Smooth muscle cell (in vitro differentiated cells): ENCODE results near the gene LGR4. TPM values are rescaled to one million over a fixed set of nuclear protein-coding genes. Genes with fewer than 3 reads are reported as not detected.
A peak's percentile ranks its signal among the peaks of the same experiment; 100 is the strongest.

Experiments used
- DNase-seq: peaks from one replicate; lab custom pipeline; 2025; ENCODE audit not compliant: unreplicated experiment; lab: John Stamatoyannopoulos, UW
- H2AFZ ChIP-seq: fragments of 200-600 bp; sonication (generic); 2 replicates; pipeline ENCODE4 v1.6.0; 2016; ENCODE audit warnings: antibody characterized with exemption, low read depth, mild to moderate bottlenecking
- H3F3A ChIP-seq: fragments of 200-600 bp; sonication (generic); 2 replicates; pipeline ENCODE4 v1.6.0; 2017; ENCODE audit warnings: antibody characterized with exemption, low read depth
- H3K27ac ChIP-seq: fragments of 200-600 bp; sonication (generic); 2 replicates; pipeline ENCODE4 v1.5.1; 2016; ENCODE audit warnings: low read depth, mild to moderate bottlenecking
- H3K27me3 ChIP-seq: fragments of 200-600 bp; sonication (generic); 2 replicates; pipeline ENCODE4 v1.6.1; 2016; ENCODE audit warnings: low read depth, mild to moderate bottlenecking
- H3K36me3 ChIP-seq: fragments of 200-600 bp; sonication (generic); 2 replicates; pipeline ENCODE4 v1.5.1; 2016; ENCODE audit warnings: low read depth
- H3K4me1 ChIP-seq: fragments of 200-600 bp; sonication (generic); 2 replicates; pipeline ENCODE4 v1.5.1; 2016; ENCODE audit warnings: low read depth
- H3K4me2 ChIP-seq: fragments of 200-600 bp; sonication (generic); 2 replicates; pipeline ENCODE4 v1.6.0; 2016; ENCODE audit warnings: mild to moderate bottlenecking
- H3K4me3 ChIP-seq: fragments of 200-600 bp; sonication (generic); 2 replicates; pipeline ENCODE4 v1.5.1; 2016; ENCODE audit warnings: mild to moderate bottlenecking
- H3K79me2 ChIP-seq: fragments of 200-600 bp; sonication (generic); 2 replicates; pipeline ENCODE4 v1.6.0; 2016; ENCODE audit warnings: low read depth, mild to moderate bottlenecking
- H3K9ac ChIP-seq: fragments of 200-600 bp; sonication (generic); 2 replicates; pipeline ENCODE4 v1.6.0; 2016; ENCODE audit warnings: low read depth
- H3K9me3 ChIP-seq: fragments of 200-600 bp; sonication (generic); replicated peaks from 2 replicates; pipeline ENCODE4 v1.5.1; 2016; ENCODE audit warnings: low read depth
- H4K20me1 ChIP-seq: fragments of 200-600 bp; sonication (generic); 2 replicates; pipeline ENCODE4 v1.6.0; 2016; ENCODE audit warnings: low read depth
- CTCF ChIP-seq: fragments of 200-600 bp; sonication (generic); IDR thresholded peaks from 2 replicates; pipeline ENCODE4 v1.5.1; 2017; ENCODE audit warnings: borderline replicate concordance, mild to moderate bottlenecking, antibody characterized with exemption; ENCODE audit not compliant: insufficient read depth, poor library complexity, severe bottlenecking
- WGBS: methylation state at CpG from one replicate; pipeline ENCODE4 v1.1.7; 2016; ENCODE audit warnings: low lambda C conversion rate; 5-methylcytosine and 5-hydroxymethylcytosine counted together
- polyA plus RNA-seq: library from polyadenylated mRNA; unstranded; fragments of >200 nt; fragmentation: Nextera tagmentation; extraction: Ambion mirVana; gene quantifications from 2 replicates; pipeline ENCODE4 v1.2.1, GENCODE V29; 2016
- total RNA-seq: library from RNA; depleted of rRNA; stranded (reverse); fragments of >200 nt; gene quantifications from 2 replicates; pipeline ENCODE4 v1.2.3, GENCODE V29; 2014

The LGR4 gene
- total and polyA plus RNA-seq, 2 experiments from 2014 or later: 21.4 to 96.5 TPM

DNA sequence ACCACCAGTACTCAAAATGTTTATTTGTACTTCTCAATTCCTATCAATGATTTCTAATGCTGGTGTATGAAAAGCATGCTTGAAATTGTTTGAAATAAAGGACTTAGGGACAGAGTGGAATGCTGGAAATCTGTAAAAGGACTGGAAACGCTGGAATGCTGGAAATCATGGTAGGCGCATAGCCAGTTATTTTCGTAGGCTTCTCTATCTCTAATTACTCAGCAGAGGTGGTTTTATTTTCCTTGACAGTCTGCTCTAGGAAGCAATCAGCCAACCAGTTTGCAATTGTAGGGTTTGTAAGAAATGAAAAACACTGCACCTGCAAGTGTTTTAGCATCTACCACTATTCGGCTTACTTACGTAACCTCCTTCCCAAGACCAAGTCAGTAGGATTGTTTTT, 33.2 kb upstream of the LGR4 start:
- Histone ChIP-seq H4K20me1 (peaks cover 45% of the 10 kb centered on the region), H3K9me3 (no peaks in the 10 kb centered on the region), H3K27ac (peak overlapping the region; percentile 92), H3K79me2 (peaks cover 43% of the 10 kb centered on the region), H3F3A (peaks cover 1% of the 10 kb centered on the region), H3K4me2 (peak overlapping the region; percentile 96), H3K4me1 (peaks cover 15% of the 10 kb centered on the region), H2AFZ (peak overlapping the region; percentile 100), H3K4me3 (peak overlapping the region; percentile 84), H3K36me3 (no peaks in the 10 kb centered on the region), H3K27me3 (no peaks in the 10 kb centered on the region), H3K9ac (peak overlapping the region; percentile 97)
- DNase-seq: no peak
- no peak for TF ChIP-seq CTCF
- WGBS: 17% methylated on average over 5 of the region's 5 CpGs

DNA sequence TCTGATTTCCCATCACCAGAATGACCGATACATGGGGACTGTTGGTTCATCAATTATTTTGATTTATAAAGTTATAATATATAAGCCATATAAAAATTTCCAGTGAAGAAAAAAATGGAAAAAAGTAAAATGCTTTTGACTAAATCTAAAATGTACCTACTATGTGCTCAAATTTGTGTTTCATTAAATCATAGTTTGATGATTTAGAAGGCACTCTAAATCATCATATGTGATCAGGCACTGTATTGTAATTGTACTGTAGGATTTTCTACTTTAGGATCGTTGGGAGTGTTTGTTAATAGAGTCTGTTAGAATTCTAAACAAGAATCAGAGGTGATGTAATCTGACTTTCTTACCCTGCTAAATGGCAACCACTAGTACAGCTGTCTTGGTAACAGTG, 31.6 kb upstream of the LGR4 start:
- Histone ChIP-seq H3F3A (peaks cover 3% of the 10 kb centered on the region), H3K79me2 (peaks cover 43% of the 10 kb centered on the region), H2AFZ (no peak overlapping the region), H3K4me3 (no peak overlapping the region), H3K27ac (no peak overlapping the region), H3K36me3 (no peaks in the 10 kb centered on the region), H4K20me1 (peaks cover 45% of the 10 kb centered on the region), H3K27me3 (no peaks in the 10 kb centered on the region), H3K9me3 (no peaks in the 10 kb centered on the region), H3K9ac (no peak overlapping the region), H3K4me2 (no peak overlapping the region), H3K4me1 (peaks cover 15% of the 10 kb centered on the region)
- TF ChIP-seq CTCF: no peak
- DNase-seq: no peak
- 94% methylated on average over 2 of the region's 2 CpGs for WGBS

DNA sequence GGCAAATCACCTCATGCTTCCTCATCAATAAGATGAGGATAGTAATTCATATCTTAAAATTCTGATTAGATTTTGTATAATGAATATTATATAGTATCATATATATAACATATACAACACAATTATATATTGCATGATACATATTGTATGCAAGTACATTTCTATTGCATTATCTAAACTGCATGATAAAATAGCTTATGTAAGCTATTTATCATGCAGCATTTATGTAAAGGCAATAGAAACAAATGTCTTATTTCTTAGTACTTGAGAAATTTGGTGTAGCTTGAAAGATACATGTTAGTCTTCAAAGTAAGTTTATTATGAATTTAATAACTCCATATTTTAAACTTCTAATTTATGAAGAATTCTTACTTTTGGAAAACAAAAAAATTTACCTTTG, 28.5 kb upstream of the LGR4 start:
- Histone ChIP-seq H3K27ac (no peak overlapping the region), H3K4me3 (no peak overlapping the region), H3K9ac (no peak overlapping the region), H4K20me1 (peaks cover 63% of the 10 kb centered on the region), H2AFZ (no peak overlapping the region), H3K4me2 (no peak overlapping the region), H3K36me3 (no peaks in the 10 kb centered on the region), H3K9me3 (no peaks in the 10 kb centered on the region), H3K79me2 (peaks cover 69% of the 10 kb centered on the region), H3K4me1 (peaks cover 8% of the 10 kb centered on the region), H3F3A (peaks cover 3% of the 10 kb centered on the region), H3K27me3 (no peaks in the 10 kb centered on the region)
- no peak for DNase-seq
- TF ChIP-seq CTCF: no peak

- H3K27me3 ChIP-seq: no peaks in the 10 kb centered on the region
- no peaks in the 10 kb centered on the region for H3K4me1 ChIP-seq
- H3K79me2 ChIP-seq: peaks cover 46% of the 10 kb centered on the region
- no peak overlapping the region for H3K9ac ChIP-seq
- H2AFZ ChIP-seq: no peak overlapping the region
- peaks cover 8% of the 10 kb centered on the region for H3K36me3 ChIP-seq
- no peak overlapping the region for H3K27ac ChIP-seq
- peaks cover 32% of the 10 kb centered on the region for H4K20me1 ChIP-seq
- TF ChIP-seq CTCF: no peak
- no peaks in the 10 kb centered on the region for H3K9me3 ChIP-seq
- 97% methylated on average over 1 of the region's 1 CpG for WGBS
- H3F3A ChIP-seq: peaks cover 3% of the 10 kb centered on the region
- no peak overlapping the region for H3K4me2 ChIP-seq
- no peak overlapping the region for H3K4me3 ChIP-seq
- no peak for DNase-seq
Observed at GRCh38 chr11:27497911-27498310, 25.3 kb upstream of the LGR4 start.
